ENCODE data around the gene SPPL2A.
"Not testable (repeated sequence)": the region's sequence is repeated elsewhere in the genome, so short reads cannot be mapped to it uniquely, and the experiment has no call there.

Gene SPPL2A

GRCh38 chr15:50744601-50745000 is 20.9 kb downstream of the SPPL2A start:
- ATAC-seq, result no peak
- Mint-ChIP-seq H3K27ac (no peak overlapping the region), H3K4me1 (no peaks in the 10 kb centered on the region), H3K27me3 (no peaks in the 10 kb centered on the region), H3K9me3 (no peaks in the 10 kb centered on the region), H3K36me3 (ENCODE audit: low read depth) (peaks cover 16% of the 10 kb centered on the region), H3K4me3 (no peak overlapping the region)
- no peak for DNase-seq

DNA sequence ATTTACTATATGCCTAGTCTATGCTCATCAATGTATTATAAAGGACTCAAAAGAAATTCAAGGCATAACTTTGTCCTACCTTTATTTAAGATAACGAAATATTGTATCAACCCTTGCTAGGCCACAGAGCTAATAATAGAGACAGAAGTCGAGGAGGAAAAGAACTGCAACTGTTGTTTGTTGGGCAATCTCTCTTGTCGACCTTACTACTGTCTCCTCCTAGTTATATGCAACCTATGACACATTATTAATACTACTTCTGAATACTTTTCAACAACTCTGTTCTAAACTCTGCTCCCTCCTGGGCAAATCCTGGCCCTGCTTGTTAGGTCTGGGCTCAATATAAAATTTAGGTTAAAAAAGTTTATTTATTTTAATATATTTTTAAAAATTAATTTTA is 24.6 kb downstream of the SPPL2A start:
- DNase-seq, result no peak
- no peak overlapping the region for H3K4me3 Mint-ChIP-seq
- H3K27me3 Mint-ChIP-seq, result no peaks in the 10 kb centered on the region
- H3K36me3 Mint-ChIP-seq (ENCODE audit: low read depth), result peaks cover 19% of the 10 kb centered on the region
- ATAC-seq, result no peak
- H3K27ac Mint-ChIP-seq, result no peak overlapping the region
- no peaks in the 10 kb centered on the region for H3K4me1 Mint-ChIP-seq
- no peaks in the 10 kb centered on the region for H3K9me3 Mint-ChIP-seq

GRCh38 chr15:50736823-50737222 is 28.7 kb downstream of the SPPL2A start:
- no peaks in the 10 kb centered on the region for H3K27me3 Mint-ChIP-seq
- ATAC-seq, result no peak
- no peak overlapping the region for H3K27ac Mint-ChIP-seq
- H3K4me1 Mint-ChIP-seq, result no peaks in the 10 kb centered on the region
- H3K4me3 Mint-ChIP-seq, result no peak overlapping the region
- H3K36me3 Mint-ChIP-seq (ENCODE audit: low read depth), result peaks cover 40% of the 10 kb centered on the region
- no peak for DNase-seq
- H3K9me3 Mint-ChIP-seq, result no peaks in the 10 kb centered on the region

DNA sequence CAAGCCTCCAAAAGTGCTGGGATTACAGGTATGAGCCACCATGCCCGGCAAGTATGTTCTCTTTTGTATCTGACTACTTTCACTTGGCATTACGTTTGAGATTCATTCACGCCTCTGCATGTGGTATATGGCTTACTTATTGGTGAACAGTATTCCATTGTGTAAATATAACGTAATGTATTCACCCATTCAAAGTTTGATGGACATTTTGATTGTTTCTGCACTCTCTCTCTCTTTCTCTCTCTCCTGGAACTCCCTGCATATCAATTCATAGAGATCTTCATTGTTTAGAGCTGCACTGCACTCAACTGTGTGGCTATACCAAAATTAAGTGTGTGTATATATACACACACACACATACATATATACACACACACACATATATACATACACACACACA is 30.4 kb downstream of the SPPL2A start:
- no peak for ATAC-seq

GRCh38 chr15:50726315-50726714 is 39.2 kb downstream of the SPPL2A start:
- no peaks in the 10 kb centered on the region for H3K27me3 Mint-ChIP-seq
- peaks cover 13% of the 10 kb centered on the region for H3K4me1 Mint-ChIP-seq
- ATAC-seq (no peak), DNase-seq (no peak)
- H3K27ac Mint-ChIP-seq, result no peak overlapping the region
- peaks cover 27% of the 10 kb centered on the region for H3K36me3 Mint-ChIP-seq (ENCODE audit: low read depth)
- H3K4me3 Mint-ChIP-seq, result no peak overlapping the region
- H3K9me3 Mint-ChIP-seq, result no peaks in the 10 kb centered on the region

More for the DNA sequence above, 30.4 kb downstream of the SPPL2A start:
- Mint-ChIP-seq H3K27me3 (no peaks in the 10 kb centered on the region), H3K4me1 (no peaks in the 10 kb centered on the region), H3K36me3 (ENCODE audit: low read depth) (peaks cover 38% of the 10 kb centered on the region), H3K27ac (no peak overlapping the region), H3K9me3 (no peaks in the 10 kb centered on the region), H3K4me3 (no peak overlapping the region)
- no peak for DNase-seq

DNA sequence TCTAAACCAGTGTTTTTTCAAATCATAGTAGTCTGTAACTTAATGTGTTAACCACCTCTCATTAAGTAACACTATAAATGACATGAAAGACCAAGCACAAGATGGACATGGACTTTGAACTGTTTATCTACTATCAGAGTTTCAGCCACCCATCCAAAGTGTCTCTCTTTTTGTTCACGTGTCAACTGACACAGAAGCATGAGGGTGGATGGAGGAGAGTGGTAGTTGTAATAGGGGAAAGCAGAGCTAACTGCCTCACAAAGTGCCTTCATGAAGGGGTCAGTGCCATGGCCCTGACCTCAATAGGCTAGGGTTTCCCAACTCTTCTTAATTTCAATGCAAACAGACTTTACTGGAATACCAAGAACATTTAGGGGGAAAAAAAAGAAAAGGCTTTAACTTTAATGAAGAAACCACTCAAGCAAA is 46.8 kb downstream of the SPPL2A start:
- Mint-ChIP-seq H3K27me3 (no peaks in the 10 kb centered on the region), H3K36me3 (ENCODE audit: low read depth) (peaks cover 21% of the 10 kb centered on the region)

DNA sequence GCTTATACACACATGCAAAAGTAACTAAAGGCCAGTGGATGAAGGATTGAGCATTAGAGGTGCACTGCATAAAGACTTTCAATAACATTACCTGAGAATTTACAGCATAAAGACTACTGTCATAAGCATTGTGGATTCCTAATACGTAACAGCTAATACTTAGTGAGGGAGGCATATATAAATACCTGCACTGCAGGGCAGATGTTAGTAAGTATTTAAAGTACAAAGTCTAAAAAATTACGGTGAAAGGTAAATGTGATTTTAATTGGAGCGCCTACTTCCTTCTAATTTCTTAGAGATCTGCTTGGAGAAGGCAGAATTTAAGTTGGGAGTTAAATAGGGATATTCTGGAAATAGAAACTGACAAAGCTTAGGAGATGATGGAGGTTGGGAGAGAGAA is 53.5 kb downstream of the SPPL2A start:
- Mint-ChIP-seq H3K4me3 (no peak overlapping the region), H3K27ac (no peak overlapping the region), H3K4me1 (no peaks in the 10 kb centered on the region), H3K9me3 (no peaks in the 10 kb centered on the region), H3K27me3 (no peaks in the 10 kb centered on the region), H3K36me3 (ENCODE audit: low read depth) (peaks cover 13% of the 10 kb centered on the region)
- DNase-seq (no peak), ATAC-seq (no peak)

More for the DNA sequence above, 46.8 kb downstream of the SPPL2A start:
- no peak overlapping the region for H3K4me3 Mint-ChIP-seq
- ATAC-seq (no peak), DNase-seq (no peak)
- H3K4me1 Mint-ChIP-seq, result no peaks in the 10 kb centered on the region
- H3K27ac Mint-ChIP-seq, result no peak overlapping the region
- H3K9me3 Mint-ChIP-seq, result no peaks in the 10 kb centered on the region

- no peak overlapping the region for H3K27ac Mint-ChIP-seq
- no peaks in the 10 kb centered on the region for H3K27me3 Mint-ChIP-seq
- no peaks in the 10 kb centered on the region for H3K9me3 Mint-ChIP-seq
- DNase-seq (no peak), ATAC-seq (no peak)
- H3K4me1 Mint-ChIP-seq, result no peaks in the 10 kb centered on the region
- H3K36me3 Mint-ChIP-seq (ENCODE audit: low read depth), result peaks cover 18% of the 10 kb centered on the region
- no peak overlapping the region for H3K4me3 Mint-ChIP-seq
These were observed 54.9 kb downstream of the SPPL2A start for GRCh38 chr15:50710585-50710984.

GRCh38 chr15:50707878-50708427 is 57.6 kb downstream of the SPPL2A start:
- H3K27me3 Mint-ChIP-seq, result no peaks in the 10 kb centered on the region
- H3K4me3 Mint-ChIP-seq, result no peak overlapping the region
- ATAC-seq (no peak), DNase-seq (no peak)
- no peaks in the 10 kb centered on the region for H3K9me3 Mint-ChIP-seq
- H3K27ac Mint-ChIP-seq, result no peak overlapping the region
- H3K4me1 Mint-ChIP-seq, result no peaks in the 10 kb centered on the region
- H3K36me3 Mint-ChIP-seq (ENCODE audit: low read depth), result peaks cover 13% of the 10 kb centered on the region

GRCh38 chr15:50702762-50703334 is 62.7 kb downstream of the SPPL2A start:
- H3K27ac Mint-ChIP-seq, result no peak overlapping the region
- ATAC-seq, result no peak
- no peaks in the 10 kb centered on the region for H3K27me3 Mint-ChIP-seq
- H3K4me1 Mint-ChIP-seq, result no peaks in the 10 kb centered on the region
- no peak overlapping the region for H3K4me3 Mint-ChIP-seq
- H3K36me3 Mint-ChIP-seq (ENCODE audit: low read depth), result peaks cover 13% of the 10 kb centered on the region
- DNase-seq, result no peak
- no peaks in the 10 kb centered on the region for H3K9me3 Mint-ChIP-seq

DNA sequence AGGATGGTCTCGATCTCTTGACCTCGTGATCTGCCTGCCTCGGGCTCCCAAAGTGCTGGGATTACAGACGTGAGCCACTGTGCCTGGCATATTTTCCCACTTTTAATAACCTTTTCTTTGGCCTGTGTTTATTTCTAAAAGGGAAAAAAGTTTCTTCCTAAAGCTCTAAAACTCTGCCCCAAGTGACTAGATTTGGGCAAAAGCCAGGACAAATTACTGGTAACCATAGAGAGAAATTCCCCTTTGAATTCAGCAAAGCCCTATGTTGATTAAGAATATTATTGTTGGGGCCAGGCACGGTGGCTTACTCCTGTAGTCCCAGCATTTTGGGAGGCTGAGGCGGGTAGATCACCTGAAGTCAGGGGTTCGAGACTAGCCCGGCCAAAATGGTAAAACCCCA is 67.4 kb downstream of the SPPL2A start:
- no peaks in the 10 kb centered on the region for H3K4me1 Mint-ChIP-seq
- peaks cover 4% of the 10 kb centered on the region for H3K36me3 Mint-ChIP-seq (ENCODE audit: low read depth)
- no peaks in the 10 kb centered on the region for H3K9me3 Mint-ChIP-seq
- H3K27me3 Mint-ChIP-seq, result no peaks in the 10 kb centered on the region
- ATAC-seq, result no peak
- no peak overlapping the region for H3K27ac Mint-ChIP-seq
- H3K4me3 Mint-ChIP-seq, result no peak overlapping the region
- DNase-seq, result no peak

- Mint-ChIP-seq H3K4me3 (no peak overlapping the region), H3K36me3 (ENCODE audit: low read depth) (peaks cover 4% of the 10 kb centered on the region)
- DNase-seq, result no peak
These were observed 68.3 kb downstream of the SPPL2A start for GRCh38 chr15:50697109-50697797.

GRCh38 chr15:50694634-50695165 is 70.8 kb downstream of the SPPL2A start:
- H3K27me3 Mint-ChIP-seq; H3K36me3 Mint-ChIP-seq (ENCODE audit: low read depth); DNase-seq; H3K4me3 Mint-ChIP-seq; H3K9me3 Mint-ChIP-seq; H3K4me1 Mint-ChIP-seq; ATAC-seq; H3K27ac Mint-ChIP-seq: not testable (repeated sequence)

More at GRCh38 chr15:50697109-50697797, 68.3 kb downstream of the SPPL2A start:
- Mint-ChIP-seq H3K27me3 (no peaks in the 10 kb centered on the region), H3K27ac (no peak overlapping the region), H3K9me3 (no peaks in the 10 kb centered on the region), H3K4me1 (no peaks in the 10 kb centered on the region)
- no peak for ATAC-seq

- ATAC-seq (no peak), DNase-seq (no peak)
- H3K27ac Mint-ChIP-seq, result peak overlapping the region; percentile 88
- H3K4me1 Mint-ChIP-seq, result peaks cover 50% of the 10 kb centered on the region
- H3K27me3 Mint-ChIP-seq, result no peaks in the 10 kb centered on the region
- peak overlapping the region; percentile 98 for H3K4me3 Mint-ChIP-seq
- H3K9me3 Mint-ChIP-seq, result no peaks in the 10 kb centered on the region
- H3K36me3 Mint-ChIP-seq (ENCODE audit: low read depth), result peaks cover 28% of the 10 kb centered on the region
These were observed 78.1 kb downstream of the SPPL2A start for GRCh38 chr15:50687302-50687902.

All from activated naive CD8-positive, alpha-beta T cell treated with anti-CD3 and anti-CD28 coated beads, Interleukin-2, amount 50 U/mL, for 24 hours (primary cell).